WERI-Rb-1 (cell line): Measurements from ENCODE around the gene TES.

Experiments
- DNase-seq: peaks from one replicate; pipeline ENCODE4 v3.0.0-alpha.2; 2020
- H3K27ac ChIP-seq: fragments of 250-450 bp; sonication (Bioruptor Pico); 2 replicates; pipeline ENCODE4 v1.5.1; 2020; ENCODE audit warnings: mild to moderate bottlenecking, moderate library complexity
- H3K27me3 ChIP-seq: fragments of 250-450 bp; sonication (Bioruptor Pico); 2 replicates; pipeline ENCODE4 v1.5.1; 2021; ENCODE audit warnings: mild to moderate bottlenecking, low read depth, moderate library complexity; ENCODE audit not compliant: insufficient read depth, severe bottlenecking
- H3K36me3 ChIP-seq: fragments of 250-450 bp; sonication (Bioruptor Pico); 2 replicates; pipeline ENCODE4 v1.5.1; 2020; ENCODE audit warnings: mild to moderate bottlenecking, moderate library complexity
- H3K4me3 ChIP-seq: 2 replicates; pipeline ENCODE4 v1.5.1; 2011; ENCODE audit warnings: low read depth, mild to moderate bottlenecking, control low read depth, low read length
- H3K9me3 ChIP-seq: fragments of 250-450 bp; sonication (Bioruptor Pico); 2 replicates; pipeline ENCODE4 v1.5.1; 2021; ENCODE audit warnings: mild to moderate bottlenecking, moderate library complexity; ENCODE audit not compliant: severe bottlenecking
- TF ChIP-seq, protein P1 (sequence below): IDR thresholded peaks from 2 replicates; pipeline ENCODE4 v1.5.1; 2011; ENCODE audit warnings: low read depth, mild to moderate bottlenecking, control low read depth, inconsistent platforms, low read length

TES gene

DNA sequence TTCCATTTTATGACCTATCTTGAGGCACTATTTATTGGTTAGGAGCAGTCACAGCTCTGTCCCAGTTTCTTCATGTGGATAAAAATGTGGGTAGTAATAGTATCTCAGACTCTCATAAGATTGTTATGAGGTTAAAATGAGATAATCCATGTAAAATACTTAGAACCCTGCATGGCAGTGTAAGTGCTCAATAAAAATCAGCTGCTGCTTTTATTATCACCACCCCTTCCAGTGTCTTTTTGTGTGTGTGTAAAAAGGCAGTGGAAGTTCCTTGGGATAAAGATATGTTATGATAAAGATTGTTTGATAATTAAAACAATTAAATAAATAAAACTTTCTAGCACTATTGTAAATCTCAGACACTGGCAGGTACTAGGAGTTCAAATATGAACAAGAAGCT, 15.5 kb downstream of the TES start:
- TF ChIP-seq, protein P1, sequence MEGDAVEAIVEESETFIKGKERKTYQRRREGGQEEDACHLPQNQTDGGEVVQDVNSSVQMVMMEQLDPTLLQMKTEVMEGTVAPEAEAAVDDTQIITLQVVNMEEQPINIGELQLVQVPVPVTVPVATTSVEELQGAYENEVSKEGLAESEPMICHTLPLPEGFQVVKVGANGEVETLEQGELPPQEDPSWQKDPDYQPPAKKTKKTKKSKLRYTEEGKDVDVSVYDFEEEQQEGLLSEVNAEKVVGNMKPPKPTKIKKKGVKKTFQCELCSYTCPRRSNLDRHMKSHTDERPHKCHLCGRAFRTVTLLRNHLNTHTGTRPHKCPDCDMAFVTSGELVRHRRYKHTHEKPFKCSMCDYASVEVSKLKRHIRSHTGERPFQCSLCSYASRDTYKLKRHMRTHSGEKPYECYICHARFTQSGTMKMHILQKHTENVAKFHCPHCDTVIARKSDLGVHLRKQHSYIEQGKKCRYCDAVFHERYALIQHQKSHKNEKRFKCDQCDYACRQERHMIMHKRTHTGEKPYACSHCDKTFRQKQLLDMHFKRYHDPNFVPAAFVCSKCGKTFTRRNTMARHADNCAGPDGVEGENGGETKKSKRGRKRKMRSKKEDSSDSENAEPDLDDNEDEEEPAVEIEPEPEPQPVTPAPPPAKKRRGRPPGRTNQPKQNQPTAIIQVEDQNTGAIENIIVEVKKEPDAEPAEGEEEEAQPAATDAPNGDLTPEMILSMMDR = no peak
- H3K27me3 ChIP-seq = no peaks in the 10 kb centered on the region
- H3K4me3 ChIP-seq = no peak overlapping the region
- no peaks in the 10 kb centered on the region for H3K36me3 ChIP-seq
- DNase-seq = no peak
- H3K9me3 ChIP-seq = no peaks in the 10 kb centered on the region
- H3K27ac ChIP-seq = no peak overlapping the region

GRCh38 chr7:116226664-116227063, 16.3 kb downstream of the TES start:
- no peak overlapping the region for H3K27ac ChIP-seq
- no peaks in the 10 kb centered on the region for H3K36me3 ChIP-seq
- DNase-seq = no peak
- H3K4me3 ChIP-seq = no peak overlapping the region
- no peaks in the 10 kb centered on the region for H3K9me3 ChIP-seq
- TF ChIP-seq, protein P1 = no peak
- no peaks in the 10 kb centered on the region for H3K27me3 ChIP-seq

GRCh38 chr7:116227678-116228239, 17.4 kb downstream of the TES start:
- H3K27ac ChIP-seq = no peak overlapping the region

GRCh38 chr7:116228241-116228640, 17.9 kb downstream of the TES start:
- TF ChIP-seq, protein P1 = no peak

More at GRCh38 chr7:116227678-116228239, 17.4 kb downstream of the TES start:
- DNase-seq = no peak
- no peaks in the 10 kb centered on the region for H3K36me3 ChIP-seq
- H3K27me3 ChIP-seq = no peaks in the 10 kb centered on the region
- H3K9me3 ChIP-seq = no peaks in the 10 kb centered on the region
- no peak overlapping the region for H3K4me3 ChIP-seq
- TF ChIP-seq, protein P1 = no peak

GRCh38 chr7:116229366-116229765, 19.0 kb downstream of the TES start:
- Histone ChIP-seq H3K27me3 (no peaks in the 10 kb centered on the region), H3K4me3 (no peak overlapping the region), H3K9me3 (no peaks in the 10 kb centered on the region), H3K36me3 (no peaks in the 10 kb centered on the region), H3K27ac (no peak overlapping the region)
- DNase-seq = no peak
- TF ChIP-seq, protein P1 = no peak

More at GRCh38 chr7:116228241-116228640, 17.9 kb downstream of the TES start:
- Histone ChIP-seq H3K9me3 (no peaks in the 10 kb centered on the region), H3K27me3 (no peaks in the 10 kb centered on the region), H3K36me3 (no peaks in the 10 kb centered on the region), H3K27ac (no peak overlapping the region), H3K4me3 (no peak overlapping the region)
- no peak for DNase-seq
